Uterus (tissue), 4 donors: ENCODE measurements around the gene CELF2. TPM values are rescaled to one million over a fixed set of nuclear protein-coding genes. Genes with fewer than 3 reads are reported as not detected.

Experiments used
- DNase-seq, 2 donors: peaks; one replicate each; pipeline ENCODE4 v3.0.0-alpha.2; 2019 to 2020
- H3K27ac ChIP-seq, 2 donors: fragments of 200-600 bp; sonication (generic); 1 replicate in 1 of 2; 2 replicates in 1 of 2; pipeline ENCODE4 v1.5.1; 2016 to 2018
- H3K27me3 ChIP-seq, 2 donors: fragments of 200-600 bp; sonication (generic); one replicate each; pipeline ENCODE4 v1.5.1; 2018 to 2019; ENCODE audit warnings: control low read depth in 1 of 2
- H3K36me3 ChIP-seq, 2 donors: fragments of 200-600 bp; sonication (generic); one replicate each; pipeline ENCODE4 v1.5.1; 2019; ENCODE audit warnings: control low read depth in 1 of 2
- H3K4me1 ChIP-seq, 2 donors: fragments of 200-600 bp; sonication (generic); one replicate each; pipeline ENCODE4 v1.5.1; 2018 to 2019; ENCODE audit warnings: control low read depth in 1 of 2
- H3K4me3 ChIP-seq, 2 donors: fragments of 200-600 bp; sonication (generic); 1 replicate in 1 of 2; 2 replicates in 1 of 2; pipeline ENCODE4 v1.5.1; 2018 to 2019; ENCODE audit warnings: mild to moderate bottlenecking in 1 of 2
- H3K9me3 ChIP-seq, 2 donors: fragments of 200-600 bp; sonication (generic); one replicate each; pipeline ENCODE4 v1.5.1; 2019; ENCODE audit warnings: control low read depth in 1 of 2
- POLR2A ChIP-seq, 2 donors: fragments of 450-650 bp; IDR thresholded peaks; one replicate each; pipeline ENCODE4 v1.6.1; 2016; ENCODE audit warnings: antibody characterized with exemption in 2 of 2, mild to moderate bottlenecking in 1 of 2, moderate library complexity in 1 of 2
- intact Hi-C: fragments of 100-400 bp; cut with DNase I; formaldehyde crosslinking; loops from one replicate; pipeline ENCODE4 v1.15.1; 2023; ENCODE audit warnings: low total_unique reads
- total RNA-seq, 4 donors: library from RNA; depleted of rRNA in 3 of 4; stranded (reverse); fragments of >200 nt in 3 of 4; gene quantifications; one replicate each; pipeline versions ENCODE4 v1.1.0 to v1.2.4, GENCODE V29; 2014 to 2023
- TF ChIP-seq, protein P1 (sequence below), 4 experiments: fragments of 200-600 bp in 2 of 4; fragments of 450-650 bp in 2 of 4; sonication (generic) in 2 of 4; IDR thresholded peaks; one replicate each; pipeline ENCODE4 v1.5.1; 2016 to 2019; ENCODE audit warnings: antibody characterized with exemption in 4 of 4, mild to moderate bottlenecking in 2 of 4, moderate library complexity in 1 of 4
- donor health status: DM: yes; HTN: yes; CAD: no.

The CELF2 gene
- total RNA-seq, 4 donors from 2014 or later, result 12.8 to 59.2 (median 44.0) TPM

DNA sequence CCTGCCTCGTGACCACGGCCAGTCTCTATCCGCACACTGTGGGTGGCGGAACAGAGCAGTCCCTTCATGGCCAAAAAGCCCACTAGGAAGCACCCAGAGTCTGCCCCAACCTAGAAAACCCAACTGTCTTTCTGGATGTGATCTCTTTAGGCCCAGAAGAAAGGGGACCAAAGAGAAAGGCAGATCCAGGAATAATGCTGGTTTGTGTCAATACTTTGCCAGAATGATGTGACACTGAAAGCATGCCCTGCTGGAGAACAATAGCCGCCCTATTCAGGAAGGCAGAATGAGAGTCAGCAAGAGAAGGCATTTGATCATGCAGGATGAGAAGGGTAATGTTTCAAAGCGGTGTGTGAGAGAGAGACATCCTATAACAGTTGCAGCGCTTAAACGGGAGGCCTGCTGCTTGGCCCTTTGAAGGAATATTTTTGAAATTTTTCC, 319.1 kb downstream of the CELF2 start:
- no peak overlapping the region for H3K27ac ChIP-seq
- intact Hi-C loops, result no loop called here
- TF ChIP-seq, protein P1, sequence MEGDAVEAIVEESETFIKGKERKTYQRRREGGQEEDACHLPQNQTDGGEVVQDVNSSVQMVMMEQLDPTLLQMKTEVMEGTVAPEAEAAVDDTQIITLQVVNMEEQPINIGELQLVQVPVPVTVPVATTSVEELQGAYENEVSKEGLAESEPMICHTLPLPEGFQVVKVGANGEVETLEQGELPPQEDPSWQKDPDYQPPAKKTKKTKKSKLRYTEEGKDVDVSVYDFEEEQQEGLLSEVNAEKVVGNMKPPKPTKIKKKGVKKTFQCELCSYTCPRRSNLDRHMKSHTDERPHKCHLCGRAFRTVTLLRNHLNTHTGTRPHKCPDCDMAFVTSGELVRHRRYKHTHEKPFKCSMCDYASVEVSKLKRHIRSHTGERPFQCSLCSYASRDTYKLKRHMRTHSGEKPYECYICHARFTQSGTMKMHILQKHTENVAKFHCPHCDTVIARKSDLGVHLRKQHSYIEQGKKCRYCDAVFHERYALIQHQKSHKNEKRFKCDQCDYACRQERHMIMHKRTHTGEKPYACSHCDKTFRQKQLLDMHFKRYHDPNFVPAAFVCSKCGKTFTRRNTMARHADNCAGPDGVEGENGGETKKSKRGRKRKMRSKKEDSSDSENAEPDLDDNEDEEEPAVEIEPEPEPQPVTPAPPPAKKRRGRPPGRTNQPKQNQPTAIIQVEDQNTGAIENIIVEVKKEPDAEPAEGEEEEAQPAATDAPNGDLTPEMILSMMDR (IDR thresholded peaks at IDR 0.05), result no peak
- no peak for TF ChIP-seq POLR2A (IDR thresholded peaks at IDR 0.05)

DNA sequence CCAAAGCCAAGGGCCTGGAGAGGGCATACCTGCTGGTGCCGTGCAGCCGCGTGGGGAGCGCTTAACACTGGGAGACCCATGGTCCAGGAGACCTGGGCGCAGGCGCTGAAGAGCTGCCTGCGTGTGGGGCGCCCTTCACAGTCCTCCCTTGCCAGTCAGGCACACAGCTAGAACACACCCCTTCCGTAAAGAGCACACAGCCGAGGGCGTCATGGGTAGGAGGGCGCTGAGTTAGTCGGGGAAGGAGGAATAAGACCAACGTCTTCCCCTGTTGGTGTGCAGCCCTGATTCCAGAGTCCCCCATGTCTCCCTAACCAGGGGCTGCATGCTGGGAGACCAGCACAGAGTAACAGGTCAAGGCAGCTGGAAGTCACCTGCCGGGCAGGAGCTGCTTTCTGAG, 319.8 kb downstream of the CELF2 start:
- H3K9me3 ChIP-seq, result no peaks in the 10 kb centered on the region
- no peaks in the 10 kb centered on the region for H3K4me1 ChIP-seq
- intact Hi-C loops, result no loop called here
- H3K27ac ChIP-seq, result no peak overlapping the region
- H3K36me3 ChIP-seq, result no peaks in the 10 kb centered on the region
- H3K27me3 ChIP-seq, result no peaks in the 10 kb centered on the region
- DNase-seq, result no peak
- no peak overlapping the region for H3K4me3 ChIP-seq
- no peak for TF ChIP-seq POLR2A (IDR thresholded peaks at IDR 0.05)
- TF ChIP-seq, protein P1 (IDR thresholded peaks at IDR 0.05), result no peak

More for the DNA sequence above, 319.1 kb downstream of the CELF2 start:
- no peak for DNase-seq
- Histone ChIP-seq H3K4me3 (no peak overlapping the region), H3K36me3 (no peaks in the 10 kb centered on the region), H3K27me3 (no peaks in the 10 kb centered on the region), H3K9me3 (no peaks in the 10 kb centered on the region), H3K4me1 (no peaks in the 10 kb centered on the region)

DNA sequence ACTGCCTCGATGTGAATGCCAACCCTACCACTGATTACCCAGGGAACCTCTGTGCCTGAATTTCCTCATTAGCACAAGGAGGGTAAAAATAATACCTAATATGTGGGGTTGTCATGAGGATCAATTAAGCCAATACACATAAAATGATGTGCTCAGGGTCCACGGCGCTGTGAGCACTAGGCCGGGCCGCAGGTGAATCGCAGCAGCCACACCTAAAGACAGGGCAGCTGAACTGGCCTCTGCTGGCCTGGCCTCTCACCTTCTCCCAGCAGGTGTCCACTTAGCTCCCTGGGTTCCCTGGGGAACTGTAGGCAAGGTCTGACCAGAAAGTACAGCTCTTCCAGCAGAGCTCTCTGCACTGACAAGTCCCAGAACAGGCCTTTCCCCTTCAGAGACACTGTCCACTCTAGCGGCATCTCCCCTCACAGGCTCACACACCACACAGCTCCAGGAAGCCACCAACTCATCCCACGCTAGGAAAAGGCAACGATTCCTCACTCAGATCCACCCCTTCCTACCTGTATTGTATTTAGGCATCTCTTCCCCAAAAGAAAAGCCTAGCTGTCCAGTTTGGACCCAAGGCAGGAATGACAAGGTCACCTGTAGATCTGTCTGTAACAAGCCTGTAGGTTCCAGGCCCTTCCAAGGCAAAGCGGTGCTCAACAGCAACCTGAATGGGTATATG, 320.6 kb downstream of the CELF2 start:
- H3K27me3 ChIP-seq, result no peaks in the 10 kb centered on the region
- intact Hi-C loops, result no loop called here
- TF ChIP-seq POLR2A (IDR thresholded peaks at IDR 0.05), result no peak
- TF ChIP-seq, protein P1 (IDR thresholded peaks at IDR 0.05), result no peak
- no peak overlapping the region for H3K27ac ChIP-seq
- no peaks in the 10 kb centered on the region for H3K9me3 ChIP-seq
- H3K4me3 ChIP-seq, result no peak overlapping the region
- H3K4me1 ChIP-seq, result no peaks in the 10 kb centered on the region
- H3K36me3 ChIP-seq, result no peaks in the 10 kb centered on the region
- DNase-seq, result no peak

DNA sequence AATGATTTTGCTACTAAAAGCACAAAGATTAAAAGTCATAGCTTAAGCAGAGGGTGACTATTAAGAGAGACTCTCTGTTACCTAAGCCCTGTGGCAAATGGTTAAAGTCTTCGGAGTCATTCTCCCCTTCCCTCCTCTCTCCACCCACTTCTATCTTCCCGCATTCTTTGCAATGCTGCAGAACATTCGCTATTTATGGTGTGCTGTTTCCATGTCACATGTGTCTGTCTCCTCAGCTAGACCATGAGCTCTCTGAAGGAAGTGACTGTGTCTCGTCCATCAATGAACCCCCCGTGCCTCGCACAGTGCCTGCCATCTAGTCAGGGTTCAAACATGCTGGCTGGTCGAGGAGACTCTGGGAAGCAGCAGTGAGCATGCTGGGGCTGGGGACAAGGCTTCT, 321.3 kb downstream of the CELF2 start:
- TF ChIP-seq, protein P1 (IDR thresholded peaks at IDR 0.05), result no peak
- TF ChIP-seq POLR2A (IDR thresholded peaks at IDR 0.05), result no peak
- no peak for DNase-seq
- intact Hi-C loops, result no loop called here
- Histone ChIP-seq H3K4me1 (no peaks in the 10 kb centered on the region), H3K36me3 (no peaks in the 10 kb centered on the region), H3K4me3 (no peak overlapping the region), H3K9me3 (no peaks in the 10 kb centered on the region), H3K27ac (no peak overlapping the region), H3K27me3 (no peaks in the 10 kb centered on the region)

DNA sequence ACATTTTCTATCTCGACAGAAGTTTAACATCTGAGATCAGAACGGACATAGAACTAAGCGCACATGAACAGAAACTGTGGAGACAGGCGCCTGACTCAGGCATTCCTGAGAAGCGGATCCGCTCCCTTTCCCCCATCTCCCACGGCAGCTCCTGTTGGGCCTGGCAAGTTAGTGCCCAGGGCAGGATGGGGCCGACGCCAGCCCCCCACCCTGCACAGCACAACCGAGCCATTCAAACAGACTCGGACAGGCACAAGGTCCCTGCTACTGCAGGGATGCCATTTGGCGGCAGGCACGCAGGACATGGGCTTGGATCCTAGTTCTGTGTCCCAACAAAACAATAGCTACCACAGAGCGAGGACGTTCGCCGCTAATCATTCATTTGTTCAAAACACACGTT, 322.0 kb downstream of the CELF2 start:
- H3K4me3 ChIP-seq, result no peak overlapping the region
- intact Hi-C loops, result no loop called here
- TF ChIP-seq POLR2A (IDR thresholded peaks at IDR 0.05), result no peak
- TF ChIP-seq, protein P1 (IDR thresholded peaks at IDR 0.05), result no peak
- H3K27ac ChIP-seq, result no peak overlapping the region
- no peak for DNase-seq
- no peaks in the 10 kb centered on the region for H3K9me3 ChIP-seq
- H3K36me3 ChIP-seq, result no peaks in the 10 kb centered on the region
- H3K4me1 ChIP-seq, result no peaks in the 10 kb centered on the region
- H3K27me3 ChIP-seq, result no peaks in the 10 kb centered on the region
